IPS-NIHi11 (cell line): Measurements from ENCODE around the gene NKD2.
"Not testable (repeated sequence)": the region's sequence is repeated elsewhere in the genome, so short reads cannot be mapped to it uniquely, and the experiment has no call there.

Experiments used
- DNase-seq: peaks from one replicate; pipeline ENCODE4 v3.0.0; 2012; ENCODE audit warnings: mixed read lengths, low spot score

NKD2 gene

DNA sequence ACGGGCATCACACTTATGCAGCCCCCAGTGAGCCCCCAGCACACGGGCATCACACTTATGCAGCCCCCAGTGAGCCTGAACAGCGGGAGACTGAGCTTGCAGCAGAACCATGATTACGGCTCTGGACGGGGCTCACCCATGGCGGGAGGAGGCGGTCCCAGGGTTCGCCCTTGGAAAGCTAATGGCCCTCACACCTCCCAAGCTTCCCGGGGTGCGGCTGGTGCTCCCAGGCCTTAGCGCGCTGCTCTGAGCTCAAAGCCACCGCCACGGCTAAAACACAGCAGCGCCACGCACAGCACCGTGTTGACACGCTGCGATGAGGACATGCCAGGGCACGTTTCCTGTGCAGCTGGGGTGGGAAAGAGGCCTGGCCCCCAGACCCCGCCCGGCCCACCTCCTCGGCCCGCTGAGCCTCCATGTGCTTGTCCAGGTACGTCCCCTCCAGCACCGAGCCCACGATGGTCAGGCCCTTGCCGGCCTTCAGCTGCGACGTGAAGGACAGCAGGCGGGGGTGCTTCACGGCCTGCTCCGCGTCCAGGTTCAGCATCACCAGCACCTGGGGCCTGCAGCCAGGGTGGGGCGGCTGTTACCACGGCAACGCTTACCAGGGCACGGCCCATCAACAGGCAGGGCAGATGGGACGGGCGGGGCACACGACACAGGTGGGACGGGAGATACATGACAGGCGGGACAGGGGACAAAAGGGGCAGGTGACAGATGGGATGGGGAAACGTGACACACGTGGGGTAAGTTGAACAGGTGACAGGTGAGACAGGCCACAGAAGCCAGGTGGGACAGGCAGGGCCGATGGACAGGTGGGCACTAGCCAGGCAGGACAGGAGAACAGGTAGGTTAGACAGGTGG, 64.9 kb downstream of the NKD2 start:
- DNase-seq, result no peak

DNA sequence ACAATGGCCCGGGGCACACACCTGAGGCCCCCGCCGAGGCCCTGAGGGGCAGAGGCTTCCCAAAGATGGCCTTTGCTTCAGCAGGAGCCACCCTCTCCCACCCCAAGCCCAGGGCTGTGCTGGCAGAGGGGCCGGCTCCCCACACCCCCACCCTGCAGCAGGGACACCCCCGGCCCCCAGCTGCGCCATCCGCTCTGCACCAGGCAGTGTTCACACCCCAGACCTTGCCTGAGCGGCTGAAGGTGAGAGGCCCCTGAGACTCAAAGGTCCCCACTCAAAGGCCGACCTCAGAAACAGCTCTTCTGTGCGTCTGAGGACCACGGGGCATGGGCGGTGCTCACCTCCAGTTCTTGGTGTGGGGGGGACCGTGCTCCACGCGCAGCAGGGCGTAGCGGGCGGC, 65.6 kb downstream of the NKD2 start:
- DNase-seq, result no peak

DNA sequence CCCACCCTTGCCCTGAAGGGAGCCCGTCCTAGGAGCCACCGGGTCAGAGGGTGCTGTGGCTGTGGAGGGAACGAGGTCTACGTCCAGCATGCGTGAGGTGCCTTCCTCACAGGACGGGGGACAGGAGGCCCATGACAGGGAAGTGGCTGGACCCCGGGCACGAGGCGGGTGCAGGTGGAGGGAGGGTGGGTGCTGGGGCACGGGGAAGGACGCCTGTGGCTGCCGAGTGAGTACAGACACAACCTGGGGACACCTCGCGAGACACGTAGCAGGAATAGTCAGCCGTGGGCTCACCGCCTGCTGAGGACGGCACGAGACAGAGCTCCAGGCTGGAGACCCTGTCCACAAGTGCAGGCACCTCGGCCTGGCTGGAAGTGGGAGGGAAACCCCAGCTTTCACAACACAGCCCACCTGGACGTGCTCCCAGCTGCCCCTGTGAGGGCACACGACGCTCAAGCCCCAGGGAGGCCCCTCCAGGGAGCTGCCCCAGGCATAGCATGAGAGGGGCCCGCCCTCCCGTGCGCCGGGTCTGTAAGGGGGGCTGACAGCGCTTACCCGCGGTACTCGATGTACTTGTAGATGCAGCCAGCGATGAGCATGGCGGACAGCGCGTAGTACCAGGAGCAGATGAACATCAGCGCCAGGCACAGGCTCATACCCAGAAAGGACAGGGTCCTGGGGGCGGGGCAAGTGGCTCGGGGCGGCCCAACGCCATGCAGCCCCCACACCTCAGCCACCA, 66.4 kb downstream of the NKD2 start:
- no peak for DNase-seq

DNA sequence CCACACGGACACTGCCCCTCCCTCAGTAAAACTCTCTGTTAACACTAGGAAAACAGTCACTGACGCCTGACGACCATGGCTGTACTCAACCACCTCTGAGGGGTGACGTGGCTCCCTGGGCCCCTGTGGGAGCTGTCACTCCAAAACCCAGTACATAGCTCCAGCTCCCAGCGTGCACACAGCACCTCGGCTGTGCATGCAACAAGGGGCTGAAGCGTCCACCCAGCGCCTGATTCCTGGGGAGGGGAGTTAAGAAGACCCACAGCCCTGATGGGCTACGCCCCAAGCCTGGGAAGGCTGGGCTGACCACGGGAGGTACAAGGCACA, 66.9 kb downstream of the NKD2 start:
- DNase-seq, result no peak

DNA sequence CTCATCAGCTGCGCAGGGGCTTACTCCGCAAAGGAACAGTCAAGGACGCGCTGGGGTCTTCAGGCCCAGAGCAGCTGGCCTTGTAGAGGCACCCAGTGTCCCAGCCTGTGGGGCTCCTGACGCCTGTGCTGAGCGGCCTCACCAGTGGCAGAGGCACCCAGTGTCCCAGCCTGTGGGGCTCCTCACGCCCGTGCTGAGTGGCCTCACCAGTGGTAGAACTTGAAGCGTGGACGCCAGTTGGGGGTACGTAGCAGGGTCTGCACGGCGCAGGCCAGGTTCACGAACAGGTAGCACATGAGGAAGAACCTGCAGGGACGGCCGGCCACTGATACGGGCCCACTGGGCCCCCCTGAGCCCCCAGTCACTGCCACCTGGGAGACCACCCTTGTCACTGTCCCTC, 67.3 kb downstream of the NKD2 start:
- no peak for DNase-seq

DNA sequence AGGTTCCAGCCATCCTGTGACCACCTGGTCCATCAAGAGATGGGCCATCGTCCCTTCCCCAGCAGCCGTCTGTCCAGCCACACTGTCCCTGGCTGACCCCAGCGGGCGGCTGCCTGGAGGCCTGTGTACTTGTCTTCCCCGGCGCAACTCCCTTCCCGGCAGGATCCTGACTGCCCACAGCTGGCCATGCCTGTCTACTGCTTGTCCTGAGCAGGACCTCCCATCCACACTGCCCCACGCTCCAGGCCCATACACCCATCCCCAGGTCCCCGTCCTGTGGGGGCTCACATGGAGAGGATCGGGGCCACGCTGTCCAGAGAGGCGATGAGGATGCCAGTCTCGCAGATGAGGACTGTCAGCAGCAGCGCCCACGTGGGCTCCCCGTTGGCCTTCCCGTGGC, 67.8 kb downstream of the NKD2 start:
- DNase-seq, result no peak

DNA sequence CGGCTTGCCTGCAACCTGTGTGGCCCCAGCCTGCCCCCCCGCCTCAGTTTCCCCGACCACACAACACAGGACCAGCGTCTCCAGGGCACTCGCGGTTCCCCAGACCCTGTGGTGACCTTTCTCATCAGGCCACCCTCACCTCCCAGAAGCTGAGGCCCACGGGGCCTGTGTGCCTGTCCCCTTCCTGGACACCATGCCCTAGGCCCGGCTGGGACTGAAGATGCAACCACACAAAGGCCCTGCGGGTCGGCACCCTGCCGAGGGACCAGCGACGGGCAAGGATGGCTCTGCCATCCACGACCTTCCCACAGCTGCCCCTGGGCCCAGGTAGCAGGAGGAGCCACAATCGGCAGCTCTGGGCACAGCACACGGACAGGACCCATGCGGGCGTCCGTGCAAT, 68.4 kb downstream of the NKD2 start:
- DNase-seq, result no peak

DNA sequence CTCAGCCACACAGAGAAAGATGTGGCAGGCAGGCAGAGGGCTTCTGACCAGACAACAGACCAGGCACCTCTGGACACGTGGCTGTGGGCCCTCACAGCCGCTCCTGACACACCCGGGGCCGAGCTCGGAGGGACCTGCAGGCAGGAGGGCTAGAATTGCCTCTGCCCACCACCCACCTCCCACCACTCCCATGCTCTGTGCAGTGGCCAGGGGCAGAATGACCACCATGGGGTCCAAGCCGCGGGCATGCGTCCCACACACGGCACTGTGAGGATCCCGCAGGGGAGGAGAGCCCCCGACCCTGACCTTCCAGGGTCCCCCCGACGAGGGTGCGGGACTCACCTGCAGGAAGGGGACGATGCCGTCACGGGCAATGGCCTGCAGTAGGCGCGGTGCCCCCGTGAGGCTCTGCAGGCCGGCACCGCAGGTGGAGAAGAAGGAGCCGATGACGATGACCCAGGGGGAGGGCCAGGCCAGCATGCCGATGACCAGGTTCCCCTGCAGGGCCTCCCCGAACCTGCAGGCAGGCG, 69.0 kb downstream of the NKD2 start:
- no peak for DNase-seq

DNA sequence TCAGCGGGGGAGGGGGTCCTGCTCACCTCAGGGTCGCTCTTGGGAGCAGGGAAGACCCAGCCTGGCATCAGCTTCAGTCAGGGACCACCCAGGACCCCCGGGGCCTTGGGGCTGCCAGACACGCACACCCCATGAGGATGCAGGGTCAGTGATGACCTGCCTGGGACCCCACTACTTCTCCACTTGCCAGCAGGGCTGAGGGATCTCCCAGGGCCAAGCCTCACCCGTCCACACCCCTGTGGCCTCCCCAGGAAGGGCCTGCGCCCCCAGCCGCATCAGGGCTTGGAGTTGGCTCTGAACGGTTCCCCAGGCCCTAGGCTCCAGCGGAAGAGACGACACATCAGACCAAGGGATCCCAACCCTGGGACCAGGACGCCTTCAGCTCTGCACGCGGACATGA, 69.6 kb downstream of the NKD2 start:
- no peak for DNase-seq

DNA sequence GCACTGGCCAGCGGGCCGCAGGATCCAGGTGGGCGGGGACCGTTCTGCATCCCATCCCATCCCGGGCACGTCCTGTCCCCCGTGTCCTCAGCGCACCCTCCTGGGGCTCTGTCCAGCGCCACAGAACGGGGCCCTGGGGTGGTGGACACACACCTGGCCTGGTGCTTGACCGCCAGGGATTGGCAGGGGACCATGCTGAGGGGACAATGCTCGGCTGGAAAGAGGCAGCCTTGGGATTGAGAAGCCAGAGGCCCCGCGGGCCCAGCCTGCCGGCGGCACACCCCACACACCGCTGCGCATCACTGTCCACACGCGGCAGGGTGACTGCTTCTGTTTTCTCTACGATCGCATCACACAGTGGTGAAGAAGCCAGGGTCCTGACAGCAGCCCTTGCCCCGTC, 70.2 kb downstream of the NKD2 start:
- no peak for DNase-seq

DNA sequence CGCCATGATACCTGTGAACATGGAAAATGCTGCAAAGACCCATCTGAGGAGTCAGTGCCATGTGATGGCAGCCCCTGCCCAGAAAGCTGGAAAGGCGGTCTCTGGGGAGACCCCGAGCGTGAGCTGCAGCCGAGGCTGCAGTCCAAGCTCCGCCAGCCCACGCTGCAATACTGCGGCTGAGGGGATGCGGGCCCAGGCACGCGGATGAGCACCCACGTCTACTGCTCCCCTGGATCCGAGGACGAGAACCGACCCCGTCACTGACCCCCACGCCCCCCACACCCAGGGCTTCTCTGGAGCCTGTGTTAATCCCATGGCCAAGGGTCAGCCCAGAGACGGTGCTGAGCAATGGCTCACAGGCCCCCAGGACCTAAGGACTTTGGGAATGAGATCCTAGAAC, 70.9 kb downstream of the NKD2 start:
- DNase-seq, result no peak

DNA sequence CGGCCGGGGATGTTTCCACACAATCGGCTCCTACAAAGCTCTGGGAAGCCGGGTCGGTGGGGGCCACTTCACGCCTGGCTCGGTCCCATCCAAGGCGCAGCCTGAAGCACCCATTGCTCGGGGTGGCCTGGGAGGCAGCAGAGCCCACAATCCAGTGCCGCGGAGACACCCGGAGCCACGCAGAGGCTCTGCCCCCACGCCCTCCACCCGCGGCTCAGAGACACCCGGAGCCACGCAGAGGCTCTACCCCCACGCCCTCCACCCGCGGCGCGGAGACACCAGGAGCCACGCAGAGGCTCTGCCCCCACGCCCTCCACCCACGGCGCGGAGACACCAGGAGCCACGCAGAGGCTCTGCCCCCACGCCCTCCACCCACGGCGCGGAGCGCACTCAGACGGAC, 71.4 kb downstream of the NKD2 start:
- DNase-seq, result no peak

DNA sequence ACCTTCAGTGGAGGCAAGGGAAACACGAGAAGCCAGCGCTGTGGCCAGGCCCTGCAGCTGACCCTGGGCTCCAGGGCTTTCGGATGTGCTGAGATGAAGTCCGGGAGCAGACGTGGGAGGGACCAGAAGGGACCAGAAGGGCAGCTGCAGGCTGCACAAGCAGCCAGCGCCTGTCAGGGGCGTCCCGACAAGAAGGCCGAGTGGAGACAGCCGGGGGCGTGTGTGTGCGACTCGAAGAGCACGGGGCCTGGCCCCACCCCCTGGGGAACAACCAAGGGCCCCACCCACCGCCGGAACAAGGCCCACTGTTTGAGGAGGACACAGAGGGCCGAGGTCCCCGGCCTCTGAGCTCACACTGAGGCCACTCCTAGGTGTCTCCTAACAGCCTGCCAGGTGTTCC, 71.8 kb downstream of the NKD2 start:
- DNase-seq, result no peak

DNA sequence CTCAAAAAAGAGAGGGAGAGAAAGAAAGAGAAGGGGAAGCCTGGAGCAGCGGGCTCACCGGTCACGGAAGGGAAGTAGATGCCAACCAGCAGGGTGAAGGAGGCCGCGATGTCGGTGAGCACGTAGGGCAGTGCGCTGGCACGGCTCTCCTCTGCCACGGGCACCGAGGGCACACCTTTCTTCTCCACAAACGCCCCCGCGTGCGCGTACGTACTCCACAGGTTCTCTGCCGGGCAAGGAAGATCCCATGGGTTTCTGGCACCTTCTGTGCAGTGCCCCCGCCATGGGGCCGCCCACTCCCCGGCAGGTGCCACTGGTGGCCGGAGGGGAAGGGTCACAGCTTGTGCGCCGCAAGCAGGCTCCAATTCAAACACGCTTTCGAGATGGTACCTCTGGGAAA, 72.9 kb downstream of the NKD2 start:
- no peak for DNase-seq

DNA sequence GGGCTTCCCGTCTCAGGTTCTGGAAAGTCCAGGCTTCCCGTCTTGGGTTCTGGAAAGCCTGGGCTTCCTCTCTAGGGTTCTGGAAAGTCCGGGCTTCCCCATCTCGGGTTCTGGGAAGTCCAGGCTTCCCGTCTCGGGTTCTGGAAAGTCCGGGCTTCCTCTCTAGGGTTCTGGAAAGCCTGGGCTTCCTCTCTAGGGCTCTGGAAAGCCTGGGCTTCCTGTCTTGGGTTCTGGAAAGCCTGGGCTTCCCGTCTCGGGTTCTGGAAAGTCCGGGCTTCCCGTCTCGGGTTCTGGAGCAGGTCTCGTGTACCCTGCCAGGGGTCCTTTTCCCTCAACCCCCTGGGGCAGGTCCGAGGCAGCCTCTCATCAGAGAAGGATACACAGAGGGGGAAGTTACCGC, 74.4 kb downstream of the NKD2 start:
- DNase-seq, result not testable (repeated sequence)

DNA sequence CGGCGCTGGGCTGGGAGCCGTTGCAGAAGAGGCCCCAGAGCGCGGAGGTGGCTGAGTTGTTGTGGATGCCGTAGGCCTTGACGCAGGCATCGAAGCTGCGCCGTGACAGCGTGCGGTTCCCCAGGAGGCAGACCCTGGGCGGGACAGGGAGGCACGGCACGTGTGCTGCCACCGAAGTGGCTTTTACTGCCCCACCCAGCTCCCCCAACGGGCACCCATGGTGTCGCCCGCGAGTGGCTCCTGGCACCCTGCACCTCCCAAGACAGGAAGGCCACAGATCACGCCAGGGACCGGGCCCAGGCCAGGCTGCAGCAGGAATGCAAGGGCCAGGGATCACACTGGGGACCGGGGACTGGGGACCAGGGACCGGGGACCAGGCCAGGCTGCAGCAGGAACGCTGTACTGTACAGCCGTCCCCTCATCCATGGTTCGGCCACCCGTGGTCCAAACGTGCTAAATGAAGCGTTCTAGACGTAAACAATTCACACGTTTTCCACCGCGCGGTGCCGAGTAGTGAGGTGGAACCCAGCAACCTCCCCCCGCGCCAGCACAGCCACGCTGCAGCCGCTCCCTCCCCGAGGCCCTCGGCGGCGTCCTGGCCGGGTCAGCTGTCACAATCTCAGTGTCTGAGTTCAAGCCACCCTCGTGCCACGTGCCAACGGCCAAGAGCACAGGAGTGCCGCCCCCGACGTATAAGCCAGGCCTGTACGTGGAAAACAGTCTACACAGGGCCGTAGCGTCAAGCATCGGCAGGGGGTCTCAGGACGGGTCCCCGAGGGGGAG, 75.4 kb downstream of the NKD2 start:
- no peak for DNase-seq

DNA sequence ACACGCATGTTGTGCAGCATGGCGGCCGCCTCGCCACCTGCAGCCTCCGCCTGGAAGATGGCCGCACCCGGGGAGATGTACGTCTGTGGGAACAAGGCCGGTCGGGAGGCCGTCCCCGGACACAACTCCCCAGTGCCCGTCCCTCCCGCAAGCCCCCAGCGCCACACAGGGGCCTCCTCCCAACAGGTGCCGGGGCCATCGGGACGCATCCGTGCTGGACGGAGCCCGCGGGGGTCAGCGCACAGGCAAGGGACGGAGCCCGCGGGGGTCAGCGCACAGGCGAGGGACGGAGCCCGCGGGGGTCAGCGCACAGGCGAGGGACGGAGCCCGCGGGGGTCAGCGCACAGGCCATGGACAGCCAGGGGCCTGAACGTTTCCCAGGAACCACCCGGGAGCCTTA, 76.8 kb downstream of the NKD2 start:
- no peak for DNase-seq

DNA sequence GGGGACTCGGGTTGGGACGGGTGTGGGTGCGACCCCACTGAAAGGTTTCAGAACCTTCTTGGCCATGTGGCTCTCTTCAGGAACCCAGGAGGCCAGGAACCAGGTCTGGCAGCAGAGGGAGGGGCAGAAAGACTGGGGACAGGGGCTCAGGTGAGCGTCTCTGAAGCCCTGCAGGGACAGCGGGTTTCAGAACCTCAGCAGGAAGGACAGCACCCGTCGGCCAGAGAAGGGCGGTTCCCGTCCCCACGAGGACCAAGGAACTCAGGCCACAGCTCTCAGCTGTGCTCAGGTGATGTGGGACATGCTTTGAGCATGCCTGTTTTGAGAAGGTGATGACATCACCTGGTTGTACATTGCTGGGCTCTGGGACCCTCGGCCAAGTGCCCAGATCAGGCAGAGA, 77.5 kb downstream of the NKD2 start:
- DNase-seq, result no peak

DNA sequence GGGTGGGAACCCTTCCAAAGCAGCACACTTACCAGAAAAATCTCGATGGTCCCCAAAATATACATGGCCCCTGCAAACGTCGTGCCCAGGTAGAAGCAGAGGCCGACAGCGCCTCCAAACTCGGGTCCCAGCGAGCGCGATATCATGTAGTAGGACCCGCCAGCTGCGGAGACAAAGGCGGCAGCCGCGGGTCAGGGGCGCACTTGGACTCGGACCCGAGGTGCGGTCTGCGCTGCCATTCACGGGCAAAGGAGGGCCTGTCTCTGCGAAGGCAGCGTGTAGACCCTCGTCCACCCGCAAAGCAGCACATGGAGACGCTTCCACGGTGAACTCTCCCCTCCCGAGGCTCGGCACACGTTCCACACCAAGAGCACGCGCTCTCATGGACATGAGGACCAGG, 78.3 kb downstream of the NKD2 start:
- DNase-seq, result no peak

DNA sequence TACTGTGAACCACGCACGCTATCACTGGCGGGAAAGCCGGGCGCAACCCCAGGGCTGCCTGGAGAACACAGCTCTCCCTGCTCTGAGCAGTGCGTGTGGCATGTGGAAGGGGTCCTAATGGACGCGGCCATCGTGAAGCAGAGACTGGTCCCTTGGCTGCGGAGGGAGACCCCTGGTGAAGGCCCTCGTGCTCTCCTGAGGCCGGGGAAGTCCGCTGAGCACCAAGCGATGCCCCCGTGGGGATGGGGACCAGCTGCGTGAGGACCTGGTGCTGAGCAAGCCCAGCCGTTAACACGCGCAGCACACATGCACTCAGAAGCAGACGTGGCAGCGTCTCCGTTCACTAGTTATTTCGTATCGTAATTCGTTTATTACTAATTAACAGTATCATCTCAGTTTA, 78.8 kb downstream of the NKD2 start:
- no peak for DNase-seq

DNA sequence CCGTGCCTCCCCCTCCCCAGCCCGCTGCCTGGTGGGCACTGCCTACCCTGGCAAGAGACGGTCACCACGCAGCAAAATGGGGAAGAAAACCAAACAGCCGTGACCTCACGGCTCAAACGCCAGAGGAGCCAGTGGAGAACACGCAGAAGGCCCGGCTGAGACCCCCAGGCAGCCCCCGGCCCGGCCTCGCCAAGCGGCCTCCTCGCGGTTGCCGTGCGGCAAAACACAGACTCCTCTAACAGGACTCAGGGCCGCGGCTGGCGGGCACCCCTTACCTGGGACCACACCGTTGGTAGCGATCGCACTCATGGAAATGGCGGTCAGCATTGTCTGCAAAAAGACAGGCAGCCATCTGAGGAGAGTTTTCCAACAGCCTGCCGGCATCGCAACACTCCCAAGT, 79.4 kb downstream of the NKD2 start:
- DNase-seq, result no peak
